ENCODE data around the gene SYNPR. TPM values are rescaled to one million over a fixed set of nuclear protein-coding genes. Genes with fewer than 3 reads are reported as not detected.

SYNPR gene
- not detected for total RNA-seq

DNA sequence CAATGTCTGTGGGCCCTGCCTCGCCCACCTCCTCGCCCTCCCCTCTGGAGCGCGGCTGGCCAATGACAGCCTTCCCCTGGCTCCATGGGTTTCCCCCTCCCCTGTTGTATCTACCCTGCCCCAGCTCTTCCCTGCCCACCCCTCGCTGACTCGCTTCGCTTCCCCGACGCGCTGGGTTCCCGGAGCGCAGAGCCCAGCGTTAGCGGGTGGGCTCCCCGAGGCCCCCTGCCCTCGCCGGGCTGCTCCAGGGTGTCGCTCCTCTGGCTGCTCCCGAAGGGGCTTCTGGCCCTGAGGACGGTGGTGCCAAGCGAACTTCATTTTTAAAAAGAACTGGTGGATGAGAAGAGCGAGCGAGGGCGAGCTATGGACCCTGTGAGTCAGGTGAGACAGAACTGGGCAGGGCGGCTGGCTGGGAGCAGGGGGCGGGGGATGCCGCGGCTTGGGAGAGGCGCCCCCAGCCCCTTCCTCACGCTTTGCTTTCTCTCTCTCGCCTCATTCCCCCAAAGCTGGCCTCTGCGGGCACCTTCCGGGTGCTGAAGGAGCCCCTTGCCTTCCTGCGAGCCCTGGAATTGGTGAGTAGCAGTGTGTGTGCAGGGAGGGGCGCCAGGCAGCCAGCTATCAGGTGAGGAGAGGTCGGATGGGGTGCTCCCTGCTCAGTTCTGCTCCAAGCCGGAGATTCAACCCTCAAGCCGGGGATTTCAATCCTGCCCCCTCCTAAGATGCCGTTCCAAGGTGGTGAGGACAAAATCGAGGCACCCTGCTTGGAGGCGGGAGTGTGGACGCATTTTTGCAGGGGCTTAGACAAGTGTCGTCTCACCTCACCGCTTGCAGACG lies at the start of gene SYNPR:
Gene SYNPR, plus strand, starts transcription at position 138 of the 834 bp plus-strand sequence.
- 3% methylated on average over 26 of the region's 45 CpGs for WGBS
- Histone ChIP-seq H3K27ac (no peak within 1 kb of the TSS), H3K4me3 (no peak within 1 kb of the TSS), H3K4me1 (peaks cover 10% of the 10 kb centered on the region), H3K9me3 (no peaks in the 10 kb centered on the region), H3K27me3 (peaks cover 44% of the 10 kb centered on the region), H3K36me3 (no peaks in the 10 kb centered on the region)
- TF ChIP-seq POLR2AphosphoS5 (IDR thresholded peaks at IDR 0.05) (no peak), POLR2A (IDR thresholded peaks at IDR 0.05) (no peak), EP300 (IDR thresholded peaks at IDR 0.05) (no peak)
- TF ChIP-seq, protein P1, sequence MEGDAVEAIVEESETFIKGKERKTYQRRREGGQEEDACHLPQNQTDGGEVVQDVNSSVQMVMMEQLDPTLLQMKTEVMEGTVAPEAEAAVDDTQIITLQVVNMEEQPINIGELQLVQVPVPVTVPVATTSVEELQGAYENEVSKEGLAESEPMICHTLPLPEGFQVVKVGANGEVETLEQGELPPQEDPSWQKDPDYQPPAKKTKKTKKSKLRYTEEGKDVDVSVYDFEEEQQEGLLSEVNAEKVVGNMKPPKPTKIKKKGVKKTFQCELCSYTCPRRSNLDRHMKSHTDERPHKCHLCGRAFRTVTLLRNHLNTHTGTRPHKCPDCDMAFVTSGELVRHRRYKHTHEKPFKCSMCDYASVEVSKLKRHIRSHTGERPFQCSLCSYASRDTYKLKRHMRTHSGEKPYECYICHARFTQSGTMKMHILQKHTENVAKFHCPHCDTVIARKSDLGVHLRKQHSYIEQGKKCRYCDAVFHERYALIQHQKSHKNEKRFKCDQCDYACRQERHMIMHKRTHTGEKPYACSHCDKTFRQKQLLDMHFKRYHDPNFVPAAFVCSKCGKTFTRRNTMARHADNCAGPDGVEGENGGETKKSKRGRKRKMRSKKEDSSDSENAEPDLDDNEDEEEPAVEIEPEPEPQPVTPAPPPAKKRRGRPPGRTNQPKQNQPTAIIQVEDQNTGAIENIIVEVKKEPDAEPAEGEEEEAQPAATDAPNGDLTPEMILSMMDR (IDR thresholded peaks at IDR 0.05), result no peak
- no peak for DNase-seq (ENCODE audit: low spot score in 2 of 2)

DNA sequence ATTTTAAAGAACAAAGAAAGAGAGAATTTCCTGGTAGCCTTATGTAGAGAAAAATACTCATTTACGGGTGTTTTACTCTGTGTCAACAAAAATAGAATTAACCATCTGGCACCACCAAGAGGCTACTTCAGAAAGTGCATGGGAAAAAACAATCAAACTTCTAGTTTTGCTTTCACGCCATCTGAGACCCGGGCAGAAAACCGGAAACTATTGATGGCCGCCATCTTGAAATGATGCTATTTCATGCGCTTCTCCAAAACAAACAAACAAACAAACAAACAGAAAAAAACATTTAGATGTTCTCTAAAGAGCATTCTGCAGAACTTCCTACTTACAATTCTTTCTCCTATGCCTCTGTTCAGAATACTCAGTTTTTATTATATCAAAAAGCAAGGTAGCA lies 49.4 kb upstream of the SYNPR start:
- H3K27ac ChIP-seq, result no peak overlapping the region
- WGBS, result 14% methylated on average over 6 of the region's 6 CpGs
- no peaks in the 10 kb centered on the region for H3K4me1 ChIP-seq
- DNase-seq (ENCODE audit: low spot score in 2 of 2), result no peak
- H3K9me3 ChIP-seq, result no peaks in the 10 kb centered on the region
- no peak overlapping the region for H3K4me3 ChIP-seq
- no peaks in the 10 kb centered on the region for H3K36me3 ChIP-seq
- peaks cover 5% of the 10 kb centered on the region for H3K27me3 ChIP-seq
- no peak for TF ChIP-seq EP300 (IDR thresholded peaks at IDR 0.05)
- TF ChIP-seq, protein P1 (IDR thresholded peaks at IDR 0.05), result peak in 1 of 2 donors; percentile 34

DNA sequence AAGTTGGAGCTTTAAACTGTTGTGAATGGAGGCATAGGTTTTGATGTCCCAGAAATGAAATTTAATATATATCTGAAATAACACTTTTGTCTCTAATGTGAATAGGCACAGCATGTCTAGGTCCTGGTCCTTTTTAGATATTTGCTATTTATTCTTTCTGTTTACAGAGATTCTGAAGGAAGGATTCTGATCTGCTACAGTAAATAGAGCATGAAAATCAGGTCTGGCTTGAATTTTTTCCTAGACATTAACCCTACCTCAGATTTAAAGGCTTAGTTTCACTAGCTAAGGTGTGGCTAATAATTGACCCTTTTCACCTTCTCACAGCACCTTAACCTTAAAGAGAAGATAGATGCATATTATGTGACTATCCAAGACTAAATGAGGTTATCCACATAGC lies 48.0 kb upstream of the SYNPR start:
- TF ChIP-seq POLR2A (IDR thresholded peaks at IDR 0.05), result no peak
- TF ChIP-seq, protein P1 (IDR thresholded peaks at IDR 0.05), result no peak
- TF ChIP-seq EP300 (IDR thresholded peaks at IDR 0.05), result no peak
- no peaks in the 10 kb centered on the region for H3K9me3 ChIP-seq
- H3K27ac ChIP-seq, result no peak overlapping the region
- H3K36me3 ChIP-seq, result no peaks in the 10 kb centered on the region
- H3K27me3 ChIP-seq, result no peaks in the 10 kb centered on the region
- no peaks in the 10 kb centered on the region for H3K4me1 ChIP-seq
- H3K4me3 ChIP-seq, result no peak overlapping the region
- DNase-seq (ENCODE audit: low spot score in 2 of 2), result no peak

DNA sequence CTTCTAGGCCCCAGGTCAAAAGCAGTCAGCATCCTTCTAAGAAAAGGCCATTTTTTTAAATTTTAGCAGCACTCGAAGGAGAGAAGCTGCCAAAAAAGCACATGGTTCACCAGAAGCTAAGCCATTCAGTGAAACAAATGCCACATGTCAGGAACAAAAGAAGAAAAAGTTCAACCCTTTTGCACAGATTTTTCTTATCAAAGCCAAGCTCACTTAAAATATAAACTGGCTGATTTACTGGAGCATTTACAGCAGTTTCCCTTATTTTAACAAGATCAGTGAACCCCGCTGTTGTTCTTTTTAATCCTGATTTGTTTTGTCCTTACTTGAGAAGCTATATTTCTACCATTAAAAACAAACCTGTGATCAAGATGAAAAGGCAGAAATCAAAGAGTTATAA lies 46.5 kb upstream of the SYNPR start:
- WGBS, result 50% methylated on average over 2 of the region's 2 CpGs
- Histone ChIP-seq H3K27ac (no peak overlapping the region), H3K9me3 (no peaks in the 10 kb centered on the region), H3K4me1 (no peaks in the 10 kb centered on the region), H3K4me3 (no peak overlapping the region), H3K27me3 (no peaks in the 10 kb centered on the region), H3K36me3 (no peaks in the 10 kb centered on the region)
- no peak for DNase-seq (ENCODE audit: low spot score in 2 of 2)
- TF ChIP-seq, protein P1 (IDR thresholded peaks at IDR 0.05), result no peak
- TF ChIP-seq POLR2AphosphoS5 (IDR thresholded peaks at IDR 0.05), result no peak
- TF ChIP-seq EP300 (IDR thresholded peaks at IDR 0.05), result no peak
- no peak for TF ChIP-seq POLR2A (IDR thresholded peaks at IDR 0.05)

DNA sequence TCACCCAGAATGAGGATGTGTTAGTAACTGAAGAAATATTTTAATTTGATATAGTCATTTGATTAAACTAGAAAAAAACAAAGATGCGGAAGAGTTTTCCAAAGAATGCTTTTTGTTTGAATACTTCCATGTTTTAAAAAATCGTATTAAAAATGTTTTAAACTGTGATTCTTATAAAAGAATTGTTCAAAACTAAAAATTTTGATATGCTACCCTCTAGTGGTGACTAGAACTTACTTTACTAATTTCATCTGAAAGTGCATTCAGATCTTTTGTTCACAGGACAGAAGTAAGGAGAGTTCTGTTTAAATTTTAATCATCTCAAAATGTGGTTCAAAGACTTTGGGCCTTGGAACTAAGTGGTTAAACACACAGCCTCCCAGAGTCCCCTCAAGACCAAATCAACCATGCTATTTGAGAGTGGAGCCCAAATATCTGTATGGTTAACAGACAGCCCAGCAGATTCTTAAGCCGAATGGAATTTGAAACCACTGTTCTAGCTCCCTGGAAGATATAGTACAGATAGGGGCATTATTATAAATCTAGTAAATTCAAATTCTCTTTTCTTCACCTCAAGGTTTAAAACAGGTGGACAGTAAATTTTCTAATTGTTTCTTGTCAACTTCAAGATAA lies 45.2 kb upstream of the SYNPR start:
- Histone ChIP-seq H3K4me3 (no peak overlapping the region), H3K27ac (no peak overlapping the region), H3K36me3 (no peaks in the 10 kb centered on the region), H3K27me3 (no peaks in the 10 kb centered on the region), H3K4me1 (no peaks in the 10 kb centered on the region), H3K9me3 (no peaks in the 10 kb centered on the region)
- WGBS, result 64% methylated on average over 3 of the region's 3 CpGs
- DNase-seq (ENCODE audit: low spot score in 2 of 2), result no peak
- TF ChIP-seq POLR2AphosphoS5 (IDR thresholded peaks at IDR 0.05) (no peak), EP300 (IDR thresholded peaks at IDR 0.05) (no peak), POLR2A (IDR thresholded peaks at IDR 0.05) (no peak)
- TF ChIP-seq, protein P1 (IDR thresholded peaks at IDR 0.05), result no peak

Measured in suprapubic skin (tissue), 4 donors.